Stimulated activated CD8-positive, alpha-beta memory T cell treated with anti-CD3 and anti-CD28 coated beads, Interleukin-15, amount 100 ng/mL, for 48 hours (primary cell): ENCODE data around the gene TMPRSS9.
"Not testable (repeated sequence)": the region's sequence is repeated elsewhere in the genome, so short reads cannot be mapped to it uniquely, and the experiment has no call there.

Source experiments
- DNase-seq, 2 donors: peaks; one replicate each; pipeline ENCODE4 v3.0.0-alpha.2; 2020; ENCODE audit warnings: low read depth in 2 of 2

TMPRSS9 gene

GRCh38 chr19:2342656-2343288 is 17.3 kb upstream of the TMPRSS9 start:
- no peak for DNase-seq

GRCh38 chr19:2343289-2343982 is 16.6 kb upstream of the TMPRSS9 start:
- no peak for DNase-seq

GRCh38 chr19:2344381-2344870 is 15.6 kb upstream of the TMPRSS9 start:
- DNase-seq = no peak

- DNase-seq = no peak
Observed at GRCh38 chr19:2345076-2345475, 15.0 kb upstream of the TMPRSS9 start.

GRCh38 chr19:2345794-2346663 is 14.0 kb upstream of the TMPRSS9 start:
- no peak for DNase-seq

GRCh38 chr19:2349818-2350217 is 10.2 kb upstream of the TMPRSS9 start:
- not testable (repeated sequence) for DNase-seq

- no peak for DNase-seq
Observed at GRCh38 chr19:2350656-2351055, 9.4 kb upstream of the TMPRSS9 start.

- DNase-seq = no peak
Observed at GRCh38 chr19:2351591-2351990, 8.5 kb upstream of the TMPRSS9 start.

- no peak for DNase-seq
Observed at GRCh38 chr19:2352121-2352520, 7.9 kb upstream of the TMPRSS9 start.

GRCh38 chr19:2353159-2353886 is 6.7 kb upstream of the TMPRSS9 start:
- no peak for DNase-seq

- DNase-seq = no peak
Observed at GRCh38 chr19:2353887-2354592, 6.0 kb upstream of the TMPRSS9 start.

GRCh38 chr19:2354670-2355069 is 5.4 kb upstream of the TMPRSS9 start:
- no peak for DNase-seq

- DNase-seq = no peak
Observed at GRCh38 chr19:2355168-2356035, 4.7 kb upstream of the TMPRSS9 start.

- DNase-seq = no peak
Observed at GRCh38 chr19:2356036-2356646, 3.9 kb upstream of the TMPRSS9 start.

GRCh38 chr19:2357279-2358206 is 2.5 kb upstream of the TMPRSS9 start:
- no peak for DNase-seq

GRCh38 chr19:2358548-2359173 is 1.4 kb upstream of the TMPRSS9 start:
- no peak for DNase-seq

- no peak for DNase-seq
Observed at GRCh38 chr19:2360833-2361232, 768 bp downstream of the TMPRSS9 start.
